Measurements from ENCODE around the gene TRMT2A.

DNA sequence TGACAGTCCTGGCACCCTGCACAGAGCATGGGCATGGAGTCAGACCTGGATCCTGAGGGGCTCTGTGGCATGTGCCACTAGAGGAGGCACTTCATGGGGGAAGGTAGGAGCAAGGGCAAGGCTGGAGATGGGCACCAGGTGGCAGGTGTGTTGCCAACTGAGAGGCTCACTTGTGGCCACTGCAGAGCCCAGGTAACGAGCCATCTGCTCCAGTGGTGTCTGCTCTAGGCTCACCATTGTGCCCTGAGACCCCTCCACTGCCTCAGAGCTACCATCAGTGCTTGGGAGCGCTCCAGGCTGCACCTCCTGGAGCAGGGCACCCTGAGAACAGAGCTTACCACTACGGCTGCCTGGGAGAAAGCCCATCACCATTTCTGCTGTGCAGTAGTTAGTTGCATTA lies 13.3 kb upstream of the TRMT2A start:
- TF ChIP-seq, protein P1, sequence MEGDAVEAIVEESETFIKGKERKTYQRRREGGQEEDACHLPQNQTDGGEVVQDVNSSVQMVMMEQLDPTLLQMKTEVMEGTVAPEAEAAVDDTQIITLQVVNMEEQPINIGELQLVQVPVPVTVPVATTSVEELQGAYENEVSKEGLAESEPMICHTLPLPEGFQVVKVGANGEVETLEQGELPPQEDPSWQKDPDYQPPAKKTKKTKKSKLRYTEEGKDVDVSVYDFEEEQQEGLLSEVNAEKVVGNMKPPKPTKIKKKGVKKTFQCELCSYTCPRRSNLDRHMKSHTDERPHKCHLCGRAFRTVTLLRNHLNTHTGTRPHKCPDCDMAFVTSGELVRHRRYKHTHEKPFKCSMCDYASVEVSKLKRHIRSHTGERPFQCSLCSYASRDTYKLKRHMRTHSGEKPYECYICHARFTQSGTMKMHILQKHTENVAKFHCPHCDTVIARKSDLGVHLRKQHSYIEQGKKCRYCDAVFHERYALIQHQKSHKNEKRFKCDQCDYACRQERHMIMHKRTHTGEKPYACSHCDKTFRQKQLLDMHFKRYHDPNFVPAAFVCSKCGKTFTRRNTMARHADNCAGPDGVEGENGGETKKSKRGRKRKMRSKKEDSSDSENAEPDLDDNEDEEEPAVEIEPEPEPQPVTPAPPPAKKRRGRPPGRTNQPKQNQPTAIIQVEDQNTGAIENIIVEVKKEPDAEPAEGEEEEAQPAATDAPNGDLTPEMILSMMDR (IDR thresholded peaks at IDR 0.05) = peak in 2 of 4 donors; percentile 4 to 19
- no peak for TF ChIP-seq POLR2A (IDR thresholded peaks at IDR 0.05)
